Astrocyte (in vitro differentiated cells and primary cell): ENCODE measurements around the gene TRMT112.

Experiments used
- CTCF ChIP-seq: IDR thresholded peaks from 2 replicates; pipeline ENCODE4 v1.5.1; 2011; ENCODE audit warnings: low read depth, mild to moderate bottlenecking, inconsistent platforms, low read length, moderate library complexity; ENCODE audit not compliant: insufficient read depth
- EZH2 ChIP-seq: IDR thresholded peaks from 2 replicates; pipeline ENCODE4 v1.6.1; 2012; ENCODE audit warnings: mild to moderate bottlenecking, low read length, inconsistent platforms; ENCODE audit not compliant: insufficient read depth

GRCh38 chr11:64362339-64362738 is 45.0 kb upstream of the TRMT112 start:
- TF ChIP-seq CTCF = no peak
- TF ChIP-seq EZH2 = no peak
